IMR-90 (cell line): ENCODE measurements around the gene CEP162. TPM values are rescaled to one million over a fixed set of nuclear protein-coding genes. Genes with fewer than 3 reads are reported as not detected.
"Not testable (repeated sequence)": the region's sequence is repeated elsewhere in the genome, so short reads cannot be mapped to it uniquely, and the experiment has no call there.

Source experiments
- ATAC-seq: fragments of 200-7000 bp; cut with Tn5 transposase; 2 replicates; pipeline ENCODE4 v1.9.1; 2020; ENCODE audit warnings: low read depth, mild to moderate bottlenecking, moderate library complexity
- BruUV-seq: library from RNA; stranded (reverse); fragments of 400-500 nt; replicated peaks from 2 replicates; lab custom pipeline; 2021; lab: Mats Ljungman, UMichigan
- CTCF ChIA-PET: fragments of 300-600 bp; formaldehyde crosslinking; extraction: SDS; loops from one replicate; lab custom pipeline; 2021; ENCODE audit warnings: antibody characterized with exemption; lab: Yijun Ruan, JAX
- POLR2A ChIA-PET: fragments of 300-600 bp; sonication (Branson Sonifier 250); formaldehyde crosslinking; loops from one replicate; lab custom pipeline; 2022; ENCODE audit warnings: antibody characterized with exemption; ENCODE audit not compliant: unreplicated experiment; lab: Charles Lee
- DNase-seq: peaks from one replicate; pipeline ENCODE4 v3.0.0; 2013
- H2AFZ ChIP-seq: replicated peaks from 2 replicates; pipeline ENCODE3; 2013; ENCODE audit warnings: low read length, mild to moderate bottlenecking; ENCODE audit not compliant: poor library complexity
- H2AK5ac ChIP-seq: 2 replicates; pipeline ENCODE4 v1.6.1; 2013; ENCODE audit warnings: low read depth, low read length, inconsistent platforms
- H2AK9ac ChIP-seq: replicated peaks from 2 replicates; pipeline ENCODE3; 2013; ENCODE audit warnings: mild to moderate bottlenecking, low read depth, low read length, moderate library complexity; ENCODE audit not compliant: poor library complexity
- H2BK120ac ChIP-seq: 2 replicates; pipeline ENCODE4 v1.6.1; 2013; ENCODE audit warnings: low read depth, low read length, inconsistent platforms
- H2BK15ac ChIP-seq: 3 replicates; pipeline ENCODE4 v1.6.1; 2013; ENCODE audit warnings: low read depth, low read length, inconsistent platforms
- H2BK20ac ChIP-seq: 2 replicates; pipeline ENCODE4 v1.6.1; 2013; ENCODE audit warnings: low read depth, mild to moderate bottlenecking, inconsistent platforms, low read length, moderate library complexity
- H2BK5ac ChIP-seq: 2 replicates; pipeline ENCODE4 v1.6.1; 2013; ENCODE audit warnings: mild to moderate bottlenecking, low read depth, low read length, inconsistent platforms; ENCODE audit not compliant: poor library complexity, severe bottlenecking
- H3K14ac ChIP-seq: replicated peaks from 2 replicates; pipeline ENCODE4 v1.6.1; 2013; ENCODE audit warnings: low read depth, low read length, inconsistent platforms
- H3K18ac ChIP-seq: 2 replicates; pipeline ENCODE4 v1.6.1; 2013; ENCODE audit warnings: low read depth, low read length, control low read depth
- H3K23ac ChIP-seq: 2 replicates; pipeline ENCODE4 v1.6.1; 2013; ENCODE audit warnings: low read depth, low read length, inconsistent platforms
- H3K27ac ChIP-seq: 2 replicates; pipeline ENCODE4 v1.5.1; 2013; ENCODE audit warnings: mild to moderate bottlenecking, control low read depth, low read length; ENCODE audit not compliant: insufficient read depth
- H3K27me3 ChIP-seq: 2 replicates; pipeline ENCODE4 v1.6.1; 2013; ENCODE audit warnings: low read length; ENCODE audit not compliant: control insufficient read depth, insufficient read depth
- H3K36me3 ChIP-seq: 2 replicates; pipeline ENCODE4 v1.6.1; 2013; ENCODE audit warnings: low read length, mixed read lengths; ENCODE audit not compliant: control insufficient read depth, insufficient read depth
- H3K4ac ChIP-seq: 2 replicates; pipeline ENCODE4 v1.6.1; 2013; ENCODE audit warnings: low read depth, low read length, inconsistent platforms
- H3K4me1 ChIP-seq: 2 replicates; pipeline ENCODE4 v1.6.1; 2013; ENCODE audit warnings: low read length, mixed read lengths; ENCODE audit not compliant: control insufficient read depth, insufficient read depth
- H3K4me2 ChIP-seq: 2 replicates; pipeline ENCODE4 v1.6.1; 2013; ENCODE audit warnings: low read depth, mild to moderate bottlenecking, control low read depth, low read length, moderate library complexity
- H3K4me3 ChIP-seq: 2 replicates; pipeline ENCODE4 v1.5.1; 2013; ENCODE audit warnings: low read depth, mild to moderate bottlenecking, control low read depth, low read length, moderate library complexity; ENCODE audit not compliant: insufficient read depth
- H3K56ac ChIP-seq: 2 replicates; pipeline ENCODE4 v1.6.1; 2013; ENCODE audit warnings: low read length, inconsistent platforms; ENCODE audit not compliant: insufficient read depth; ENCODE audit errors: extremely low read depth
- H3K79me1 ChIP-seq, 2 experiments: 2 replicates each; pipeline ENCODE4 v1.6.1; 2013; ENCODE audit warnings: low read length in 2 of 2, inconsistent platforms in 1 of 2, low read depth in 1 of 2
- H3K9ac ChIP-seq: 2 replicates; pipeline ENCODE4 v1.6.1; 2013; ENCODE audit warnings: low read depth, low read length, control low read depth
- H3K9me1 ChIP-seq: 2 replicates; pipeline ENCODE4 v1.6.1; 2013; ENCODE audit warnings: low read length, inconsistent platforms; ENCODE audit not compliant: insufficient read depth
- H3K9me3 ChIP-seq: 2 replicates; pipeline ENCODE4 v1.6.1; 2013; ENCODE audit warnings: low read length; ENCODE audit not compliant: control insufficient read depth, insufficient read depth
- H4K20me1 ChIP-seq: 2 replicates; pipeline ENCODE4 v1.6.1; 2013; ENCODE audit warnings: low read length, inconsistent platforms; ENCODE audit not compliant: insufficient read depth
- H4K5ac ChIP-seq: 2 replicates; pipeline ENCODE4 v1.6.1; 2013; ENCODE audit warnings: mild to moderate bottlenecking, low read depth, low read length, control low read depth
- H4K8ac ChIP-seq, 2 experiments: 2 replicates each; pipeline ENCODE4 v1.6.1; 2013; ENCODE audit warnings: low read depth in 2 of 2, low read length in 2 of 2, control low read depth in 1 of 2, inconsistent platforms in 1 of 2
- H4K91ac ChIP-seq: 2 replicates; pipeline ENCODE4 v1.6.1; 2013; ENCODE audit warnings: low read depth, low read length, inconsistent platforms; ENCODE audit not compliant: insufficient read depth
- WGBS, 2 experiments: methylation state at CpG; one replicate each; pipeline versions ENCODE4 v1.1.5 to v1.1.7; 2013; ENCODE audit warnings: missing lambda C conversion rate in 2 of 2; ENCODE audit not compliant: insufficient read length in 1 of 2; ENCODE audit errors: extremely low coverage in 2 of 2; 5-methylcytosine and 5-hydroxymethylcytosine counted together
- dilution Hi-C: fragments of 300-500 bp; cut with HindIII; formaldehyde crosslinking; loops from one replicate; pipeline ENCODE4 v1.14.3; 2018; ENCODE audit warnings: low sequenced_read_pairs; ENCODE audit not compliant: unreplicated experiment
- in situ Hi-C: fragments of 300-500 bp; cut with MboI; formaldehyde crosslinking; loops from 3 replicates; pipeline ENCODE4 v1.14.3; 2019; ENCODE audit warnings: low sequenced_read_pairs, inconsistent platforms, mixed read lengths
- intact Hi-C: fragments of 100-400 bp; cut with micrococcal nuclease; formaldehyde crosslinking; loops from 2 replicates; pipeline ENCODE4 v1.10.0; 2022
- polyA plus RNA-seq, 3 experiments: library from polyadenylated mRNA; depleted of rRNA; stranded (reverse); fragments of >200 nt; gene quantifications; 2 replicates each; pipeline ENCODE4 v1.2.3, GENCODE V29; 2012; ENCODE audit warnings: low replicate concordance in 1 of 3
- total RNA-seq: library from RNA; depleted of rRNA; stranded (reverse); fragments of >200 nt; gene quantifications from 2 replicates; pipeline ENCODE4 v1.2.3, GENCODE V29; 2012

The CEP162 gene
- total and polyA plus RNA-seq, 2 of the 4 experiments (the other 2 are of a cell fraction): 1.2 to 1.6 TPM

DNA sequence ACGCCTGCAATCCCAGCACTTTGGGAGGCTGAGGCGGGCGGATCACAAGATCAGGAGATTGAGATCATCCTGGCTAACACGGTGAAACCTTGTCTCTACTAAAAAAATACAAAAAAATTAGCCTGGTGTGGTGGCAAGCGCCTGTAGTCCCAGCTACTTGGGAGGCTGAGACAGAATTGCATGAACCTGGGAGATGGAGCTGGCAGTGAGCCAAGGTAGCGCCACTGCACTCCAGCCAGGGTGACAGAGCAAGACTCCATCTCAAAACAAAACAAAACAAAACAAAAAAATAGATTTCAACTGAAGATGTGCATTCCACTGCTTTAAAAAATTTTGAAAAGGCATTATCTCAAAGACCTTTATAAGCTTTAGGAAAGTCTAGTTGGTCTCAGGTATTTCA, 27.5 kb downstream of the CEP162 start:
- H2AFZ ChIP-seq, CTCF ChIA-PET, H3K9me1 ChIP-seq, BruUV-seq, H3K79me1 ChIP-seq, H3K36me3 ChIP-seq, H3K14ac ChIP-seq, H3K27ac ChIP-seq, H4K91ac ChIP-seq, ATAC-seq, H2BK120ac ChIP-seq, H3K9ac ChIP-seq, H3K4me2 ChIP-seq, intact Hi-C loops, H2BK5ac ChIP-seq, DNase-seq, H2AK5ac ChIP-seq, H2BK20ac ChIP-seq, H2AK9ac ChIP-seq, H3K4me3 ChIP-seq, H3K4ac ChIP-seq, H3K27me3 ChIP-seq, H2BK15ac ChIP-seq, H4K20me1 ChIP-seq, H3K18ac ChIP-seq, H4K5ac ChIP-seq, dilution Hi-C loops, H3K4me1 ChIP-seq, H4K8ac ChIP-seq, H3K56ac ChIP-seq, H3K23ac ChIP-seq, H3K9me3 ChIP-seq: not testable (repeated sequence)
- POLR2A ChIA-PET: interaction anchor here (0.6 kb wide), 1 partner anchor 287 kb away, joined by 4 read pairs; no protein-coding TSS in a partner anchor
- no CpG with 5 or more reads among the region's 6 CpGs for WGBS, 2 experiments
- in situ Hi-C loops: loop anchor here (25.0 kb wide), 1 partner anchor 588 kb away; no protein-coding TSS in a partner anchor
